Activated naive CD4-positive, alpha-beta T cell treated with anti-CD3 and anti-CD28 coated beads for 36 hours (primary cell): ENCODE results near the gene AHRR. TPM values are rescaled to one million over a fixed set of nuclear protein-coding genes. Genes with fewer than 3 reads are reported as not detected.
"Not testable (repeated sequence)": the region's sequence is repeated elsewhere in the genome, so short reads cannot be mapped to it uniquely, and the experiment has no call there.

ENCODE experiments used
- CTCF ChIA-PET: fragments of 350-600 bp; sonication (Branson Sonifier 250); formaldehyde crosslinking; loops from one replicate; lab custom pipeline; 2021; ENCODE audit warnings: antibody characterized with exemption; lab: Charles Lee
- DNase-seq: peaks from one replicate; pipeline ENCODE4 v3.0.0-alpha.2; 2020
- H3K27ac Mint-ChIP-seq: one replicate; pipeline ENCODE4 v1.8.0; 2021; ENCODE audit warnings: mild to moderate bottlenecking, mixed read lengths
- H3K27me3 Mint-ChIP-seq: one replicate; pipeline ENCODE4 v1.8.0; 2021; ENCODE audit warnings: low read depth, mixed read lengths
- H3K36me3 Mint-ChIP-seq: one replicate; pipeline ENCODE4 v1.8.0; 2021; ENCODE audit warnings: low read depth, mixed read lengths
- H3K4me1 Mint-ChIP-seq: one replicate; pipeline ENCODE4 v1.8.0; 2021; ENCODE audit warnings: low read depth, mixed read lengths
- H3K4me3 Mint-ChIP-seq: one replicate; pipeline ENCODE4 v1.8.0; 2021; ENCODE audit warnings: mild to moderate bottlenecking, moderate library complexity, mixed read lengths
- H3K9me3 Mint-ChIP-seq: one replicate; pipeline ENCODE4 v1.8.0; 2021; ENCODE audit warnings: mixed read lengths
- intact Hi-C: fragments of 100-400 bp; cut with micrococcal nuclease; formaldehyde crosslinking; loops from one replicate; pipeline ENCODE4 v1.15.1; 2023
- total RNA-seq, 2 experiments: library from RNA; stranded (reverse); gene quantifications; one replicate each; pipeline ENCODE4 v1.2.3, GENCODE V29; 2021

The AHRR gene
- total RNA-seq: 1 to 10 TPM; 4.1 to 5.5 TPM

DNA sequence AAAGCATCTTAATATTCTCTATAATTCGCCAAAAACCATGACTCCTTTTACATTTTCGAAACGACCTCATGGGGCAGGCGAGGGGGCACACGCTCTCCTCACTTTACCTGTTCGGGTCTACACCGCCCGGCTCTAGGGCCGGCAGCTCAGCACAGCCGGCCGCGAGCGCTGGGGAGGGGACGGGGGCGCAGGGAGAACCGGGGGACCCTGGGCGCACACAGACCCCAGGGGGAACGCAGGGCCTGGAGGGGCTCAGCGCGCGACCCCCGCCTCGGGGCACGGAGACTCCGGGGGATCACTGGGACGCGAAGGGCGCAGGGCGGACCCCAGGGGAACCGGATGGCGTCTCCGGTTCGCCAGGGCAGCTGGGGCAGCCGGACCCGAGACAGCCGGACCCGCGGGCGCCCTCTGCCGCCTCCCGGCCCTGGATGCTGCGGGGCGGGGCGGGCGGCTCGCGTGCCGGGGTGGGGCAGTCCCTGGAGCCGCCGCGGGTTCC, at the start of gene AHRR:
AHRR (plus strand) TSS at position 485 of the 496 bp plus-strand sequence. CDS start 22,189 bp downstream, outside the sequence.
- no peaks in the 10 kb centered on the region for H3K9me3 Mint-ChIP-seq
- H3K27me3 Mint-ChIP-seq: peaks cover 42% of the 10 kb centered on the region
- CTCF ChIA-PET: interaction anchor here (0.6 to 1.1 kb wide), 4 partner anchors 21 to 77 kb away, joined by 3 to 4 read pairs (median 3); no protein-coding TSS in a partner anchor
- H3K4me3 Mint-ChIP-seq: peak within 1 kb of the TSS; percentile 68
- intact Hi-C loops: loop anchor here (2.0 kb wide), 1 partner anchor 24 kb away; no protein-coding TSS in a partner anchor
- no peaks in the 10 kb centered on the region for H3K36me3 Mint-ChIP-seq
- peaks cover 6% of the 10 kb centered on the region for H3K4me1 Mint-ChIP-seq
- peak; percentile 51 for DNase-seq
- no peak within 1 kb of the TSS for H3K27ac Mint-ChIP-seq

DNA sequence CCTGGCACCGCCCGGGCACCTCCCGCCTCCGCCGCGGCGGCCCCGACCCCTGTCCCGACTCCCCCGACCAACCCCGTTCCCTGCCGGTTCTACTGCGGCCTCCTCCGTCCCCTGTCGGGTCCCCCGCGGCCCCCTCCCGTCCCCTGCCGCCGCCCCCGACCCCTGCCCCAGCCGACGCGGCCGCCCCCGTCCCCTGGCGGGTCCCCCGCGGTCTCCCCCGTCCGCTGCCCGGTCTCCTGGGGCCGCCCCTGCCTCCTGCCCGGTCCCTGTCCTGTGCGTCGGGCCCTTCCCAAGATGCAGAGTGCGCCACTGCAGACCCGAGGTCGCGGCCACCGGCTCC, 49.7 kb upstream of the AHRR start:
- Mint-ChIP-seq H3K4me1 (peaks cover 36% of the 10 kb centered on the region), H3K4me3 (peak overlapping the region; percentile 88), H3K36me3 (peaks cover 23% of the 10 kb centered on the region)
- DNase-seq, H3K9me3 Mint-ChIP-seq, H3K27me3 Mint-ChIP-seq, CTCF ChIA-PET, H3K27ac Mint-ChIP-seq: not testable (repeated sequence)
- intact Hi-C loops: loop anchor here (1.0 to 5.0 kb wide), 5 partner anchors 53 to 1361 kb away; partner anchors contain the start of genes CCDC127, CEP72 and SDHA

DNA sequence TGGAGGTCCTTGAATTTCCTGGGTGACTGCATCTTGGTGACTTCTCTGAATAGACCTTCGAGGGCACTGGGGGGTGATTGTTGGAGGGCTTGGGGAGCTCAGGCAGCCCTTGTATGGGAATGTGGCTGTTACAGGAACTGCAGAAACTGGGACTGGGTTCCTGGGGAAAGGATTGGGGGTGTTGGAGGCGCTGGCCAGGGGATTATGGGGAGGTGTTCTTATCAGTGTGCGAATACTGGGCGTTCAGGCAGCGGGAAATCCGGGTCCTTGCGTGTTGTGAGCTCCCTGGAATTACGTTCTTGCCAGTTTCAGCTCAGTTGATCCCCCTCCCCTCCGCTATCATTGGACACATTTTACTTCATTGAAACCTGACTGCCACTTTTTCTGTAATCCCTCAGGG, 48.4 kb upstream of the AHRR start:
- H3K27me3 Mint-ChIP-seq, DNase-seq, H3K9me3 Mint-ChIP-seq, H3K27ac Mint-ChIP-seq, CTCF ChIA-PET: not testable (repeated sequence)
- intact Hi-C loops: loop anchor here (5.0 kb wide), 2 partner anchors 339 to 1359 kb away; partner anchors contain the start of gene CEP72
- Mint-ChIP-seq H3K36me3 (peaks cover 23% of the 10 kb centered on the region), H3K4me3 (peak overlapping the region; percentile 86), H3K4me1 (peaks cover 36% of the 10 kb centered on the region)

DNA sequence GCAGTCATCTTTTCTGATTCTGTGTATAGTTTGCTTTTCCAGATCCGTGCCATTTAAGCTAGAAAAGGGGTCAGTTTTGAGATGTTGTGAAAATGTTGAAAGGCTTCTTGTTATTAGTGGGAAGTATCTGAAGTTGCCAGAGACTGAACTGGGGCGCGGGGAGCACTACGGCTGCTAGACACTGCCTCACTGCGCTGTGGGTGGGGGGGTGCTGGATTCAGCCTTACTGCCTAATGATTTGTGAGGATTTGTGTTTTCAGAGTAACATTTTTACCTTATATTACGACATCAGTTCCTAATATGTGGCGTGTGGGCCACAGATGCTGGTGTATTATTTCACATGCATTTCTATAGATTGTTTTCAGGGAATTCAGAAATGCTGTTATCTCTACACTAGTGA, 48.0 kb upstream of the AHRR start:
- peaks cover 39% of the 10 kb centered on the region for H3K4me1 Mint-ChIP-seq
- peaks cover 24% of the 10 kb centered on the region for H3K36me3 Mint-ChIP-seq
- H3K9me3 Mint-ChIP-seq, H3K27me3 Mint-ChIP-seq, CTCF ChIA-PET, H3K27ac Mint-ChIP-seq, DNase-seq: not testable (repeated sequence)
- intact Hi-C loops: loop anchor here (5.0 kb wide), 2 partner anchors 339 to 1359 kb away; partner anchors contain the start of gene CEP72
- H3K4me3 Mint-ChIP-seq: peak overlapping the region; percentile 86

DNA sequence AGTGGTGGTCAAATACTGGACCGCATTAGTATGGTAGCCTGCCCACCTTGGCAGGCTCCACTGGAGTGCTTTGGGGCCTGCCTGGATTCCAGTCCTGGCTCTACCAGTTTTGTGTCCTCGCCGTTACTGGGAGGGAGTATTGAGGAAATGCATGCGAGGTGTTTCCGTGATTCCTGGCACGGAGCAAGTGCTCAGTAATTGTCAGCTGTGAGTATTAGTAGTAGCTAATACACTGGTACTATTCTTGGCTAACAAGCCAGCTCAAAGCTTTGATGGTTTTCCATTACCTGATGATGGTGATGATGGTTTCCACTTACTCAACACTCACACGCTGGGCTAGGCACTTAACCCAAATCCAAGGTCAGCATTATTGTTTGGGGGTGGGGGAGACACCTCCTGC, 47.2 kb upstream of the AHRR start:
- H3K27ac Mint-ChIP-seq: not testable (repeated sequence)

DNA sequence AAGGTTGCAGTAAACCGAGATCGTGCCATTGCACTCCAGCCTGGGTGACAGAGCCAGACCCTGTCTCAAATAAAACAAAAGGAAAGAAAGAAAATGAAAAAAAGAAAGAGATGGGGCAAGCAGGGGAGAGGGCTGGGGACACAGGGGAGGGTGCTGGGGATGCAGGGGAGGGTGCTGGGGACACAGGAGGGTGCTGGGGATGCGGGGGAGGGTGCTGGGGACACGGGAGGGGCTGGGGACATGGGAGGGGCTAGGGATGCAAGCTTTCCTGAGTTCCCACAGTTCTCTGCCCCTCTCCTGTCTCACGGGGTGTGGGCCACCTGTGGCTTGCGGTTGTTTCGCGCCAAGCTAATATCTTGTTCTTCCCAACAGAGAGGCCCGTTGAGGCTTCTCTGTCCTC, 42.9 kb upstream of the AHRR start:
- DNase-seq: no peak
- CTCF ChIA-PET: no interaction called here
- intact Hi-C loops: no loop called here
- peaks cover 58% of the 10 kb centered on the region for H3K4me1 Mint-ChIP-seq
- H3K27me3 Mint-ChIP-seq: no peaks in the 10 kb centered on the region
- H3K9me3 Mint-ChIP-seq: no peaks in the 10 kb centered on the region
- peaks cover 26% of the 10 kb centered on the region for H3K36me3 Mint-ChIP-seq
- no peak overlapping the region for H3K4me3 Mint-ChIP-seq
- no peak overlapping the region for H3K27ac Mint-ChIP-seq

More for the DNA sequence above, 47.2 kb upstream of the AHRR start:
- DNase-seq, CTCF ChIA-PET, H3K4me3 Mint-ChIP-seq, H3K9me3 Mint-ChIP-seq, H3K27me3 Mint-ChIP-seq: not testable (repeated sequence)
- intact Hi-C loops: loop anchor here (5.0 kb wide), 2 partner anchors 338 to 1358 kb away; partner anchors contain the start of gene CEP72
- Mint-ChIP-seq H3K4me1 (peaks cover 43% of the 10 kb centered on the region), H3K36me3 (peaks cover 25% of the 10 kb centered on the region)

DNA sequence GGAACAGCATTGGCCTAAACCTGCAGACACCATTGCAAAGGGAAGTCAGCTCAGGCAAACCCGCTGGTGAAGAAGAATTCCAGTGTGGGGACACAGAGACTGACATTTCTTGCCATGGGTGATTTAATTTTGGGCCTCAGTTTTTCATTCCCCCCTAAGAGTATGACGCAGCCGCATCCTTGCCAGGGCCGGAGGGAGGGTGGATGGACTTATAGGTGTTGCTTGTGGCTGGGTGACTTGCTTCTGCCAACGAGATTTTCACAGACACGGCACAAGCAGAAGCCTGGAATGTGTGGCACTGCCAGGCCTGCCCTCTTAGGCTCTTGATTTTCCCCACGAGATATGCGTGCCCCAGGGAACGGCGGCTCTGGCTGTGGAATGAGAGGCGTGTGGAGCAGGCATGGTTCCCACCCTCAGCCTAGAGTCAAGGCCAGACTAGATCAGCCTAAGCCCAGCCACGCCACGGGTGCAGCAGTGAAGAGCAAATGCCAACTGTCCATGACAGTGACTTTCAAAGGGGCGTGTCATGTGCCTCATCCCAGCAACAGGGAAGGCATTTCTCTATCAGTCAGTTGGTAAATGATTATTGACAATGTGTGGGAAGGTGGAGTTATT, 42.4 kb upstream of the AHRR start:
- H3K27ac Mint-ChIP-seq, H3K9me3 Mint-ChIP-seq, H3K27me3 Mint-ChIP-seq, H3K4me3 Mint-ChIP-seq, intact Hi-C loops, CTCF ChIA-PET, DNase-seq: not testable (repeated sequence)
- Mint-ChIP-seq H3K4me1 (peaks cover 57% of the 10 kb centered on the region), H3K36me3 (peaks cover 25% of the 10 kb centered on the region)

DNA sequence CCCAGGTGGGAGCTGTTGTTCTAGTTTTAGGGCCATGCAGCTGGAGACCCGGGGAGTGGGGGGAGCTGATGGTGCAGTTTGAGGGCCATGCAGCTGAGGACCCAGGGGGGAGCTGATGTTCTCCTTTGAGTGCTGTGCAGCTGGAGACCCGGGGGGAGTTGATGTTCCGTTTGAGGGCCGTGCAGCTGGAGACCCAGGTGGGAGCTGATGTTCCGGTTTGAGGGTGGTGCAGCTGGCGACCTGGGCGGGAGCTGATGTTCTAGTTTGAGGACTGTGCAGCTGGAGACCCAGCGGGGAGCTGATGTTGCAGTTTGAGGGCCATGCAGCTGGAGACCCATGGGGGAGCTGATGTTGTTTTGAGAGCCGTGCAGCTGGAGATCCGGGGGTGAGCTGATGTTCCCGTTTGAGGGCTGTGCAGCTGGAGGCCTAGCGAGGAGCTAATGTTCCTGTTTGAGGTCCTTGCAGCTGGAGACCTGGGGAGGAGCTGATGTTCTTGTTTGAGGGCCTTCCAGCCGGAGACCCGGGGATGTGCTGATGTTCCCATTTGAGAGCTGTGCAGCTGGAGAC, 35.4 kb upstream of the AHRR start:
- no peak for DNase-seq
- CTCF ChIA-PET: no interaction called here
- Mint-ChIP-seq H3K36me3 (peaks cover 31% of the 10 kb centered on the region), H3K9me3 (no peaks in the 10 kb centered on the region), H3K4me3 (no peak overlapping the region), H3K4me1 (peaks cover 42% of the 10 kb centered on the region), H3K27ac (no peak overlapping the region), H3K27me3 (no peaks in the 10 kb centered on the region)
- intact Hi-C loops: no loop called here

DNA sequence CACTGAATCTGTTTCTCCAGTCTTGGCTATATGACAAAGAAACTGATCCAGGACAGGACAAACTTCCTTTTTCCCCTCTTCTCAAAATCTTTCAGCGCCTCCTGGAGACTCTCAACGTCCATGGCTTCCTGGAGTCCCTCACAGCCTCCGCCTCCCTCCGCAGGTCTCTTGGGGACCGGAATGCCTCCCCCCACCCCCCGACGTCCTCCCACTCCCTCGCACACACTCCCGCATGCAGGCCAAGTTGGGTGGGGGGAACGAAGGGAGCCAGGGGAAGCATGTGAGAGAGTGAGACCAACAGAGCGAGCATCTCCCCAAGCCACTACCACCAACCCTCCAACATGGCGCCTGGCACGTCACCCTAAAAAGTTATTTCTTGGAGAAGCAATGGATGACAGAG, 31.3 kb upstream of the AHRR start:
- H3K9me3 Mint-ChIP-seq, CTCF ChIA-PET, H3K4me3 Mint-ChIP-seq, H3K27ac Mint-ChIP-seq, H3K27me3 Mint-ChIP-seq, DNase-seq, intact Hi-C loops: not testable (repeated sequence)
- peaks cover 16% of the 10 kb centered on the region for H3K4me1 Mint-ChIP-seq
- H3K36me3 Mint-ChIP-seq: peaks cover 27% of the 10 kb centered on the region

DNA sequence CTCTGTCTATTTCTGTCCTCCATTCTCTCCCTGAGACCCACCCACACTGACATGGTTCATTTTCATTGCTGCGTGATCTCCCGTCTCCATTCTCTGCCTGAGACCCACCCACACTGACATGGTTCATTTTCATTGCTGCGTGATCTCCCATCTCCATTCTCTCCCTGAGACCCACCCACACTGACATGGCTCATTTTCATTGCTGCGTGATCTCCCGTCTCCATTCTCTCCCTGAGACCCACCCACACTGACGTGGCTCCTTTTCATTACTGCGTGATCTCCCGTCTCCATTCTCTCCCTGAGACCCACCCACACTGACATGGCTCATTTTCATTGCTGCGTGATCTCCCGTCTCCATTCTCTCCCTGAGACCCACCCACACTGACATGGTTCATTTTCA, 30.2 kb upstream of the AHRR start:
- Mint-ChIP-seq H3K4me1 (peaks cover 22% of the 10 kb centered on the region), H3K36me3 (peaks cover 22% of the 10 kb centered on the region)
- H3K27ac Mint-ChIP-seq, DNase-seq, CTCF ChIA-PET, H3K9me3 Mint-ChIP-seq, H3K27me3 Mint-ChIP-seq, H3K4me3 Mint-ChIP-seq, intact Hi-C loops: not testable (repeated sequence)

DNA sequence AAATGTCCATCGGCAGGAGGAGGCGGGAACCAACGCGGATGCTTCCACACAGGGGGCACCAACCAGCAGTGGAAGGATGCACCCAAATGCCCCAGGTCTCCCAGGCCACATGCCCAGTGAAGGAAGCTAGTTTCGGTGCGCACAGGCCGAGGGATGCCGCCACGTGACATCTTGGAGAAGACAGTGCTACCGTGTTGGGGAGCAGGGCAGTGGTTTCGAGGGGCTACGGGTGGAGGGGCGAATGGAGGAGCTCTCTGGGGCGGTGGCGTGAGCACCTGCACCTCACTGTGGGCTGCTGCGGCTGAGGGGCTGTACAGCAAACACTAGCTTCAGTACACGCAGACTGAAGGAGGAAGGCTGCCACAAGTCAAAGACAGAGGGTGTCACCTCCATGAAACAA, 26.7 kb upstream of the AHRR start:
- peaks cover 13% of the 10 kb centered on the region for H3K36me3 Mint-ChIP-seq
- DNase-seq, intact Hi-C loops, H3K9me3 Mint-ChIP-seq, H3K4me3 Mint-ChIP-seq, H3K27ac Mint-ChIP-seq, H3K27me3 Mint-ChIP-seq, CTCF ChIA-PET: not testable (repeated sequence)
- H3K4me1 Mint-ChIP-seq: peaks cover 32% of the 10 kb centered on the region

DNA sequence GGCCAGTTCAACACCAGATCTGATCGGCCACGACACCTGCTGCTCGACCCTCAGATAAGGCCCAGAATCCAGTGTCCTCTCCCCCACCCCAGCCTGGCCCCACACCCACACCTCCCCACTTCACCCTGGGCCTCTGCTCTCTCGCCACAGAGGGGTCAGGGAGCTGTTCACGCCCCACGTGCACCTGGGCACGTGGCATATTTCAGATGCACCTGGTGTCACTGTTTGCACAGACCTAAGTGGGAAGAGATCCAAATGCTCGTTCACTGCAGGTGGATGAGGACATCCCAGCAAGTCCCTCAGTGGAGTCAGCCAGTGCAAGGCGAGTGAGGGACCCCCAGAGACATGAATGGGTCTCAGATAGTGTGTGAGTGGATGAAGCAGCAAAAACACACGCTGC, 25.3 kb upstream of the AHRR start:
- intact Hi-C loops, H3K4me3 Mint-ChIP-seq, CTCF ChIA-PET: not testable (repeated sequence)

DNA sequence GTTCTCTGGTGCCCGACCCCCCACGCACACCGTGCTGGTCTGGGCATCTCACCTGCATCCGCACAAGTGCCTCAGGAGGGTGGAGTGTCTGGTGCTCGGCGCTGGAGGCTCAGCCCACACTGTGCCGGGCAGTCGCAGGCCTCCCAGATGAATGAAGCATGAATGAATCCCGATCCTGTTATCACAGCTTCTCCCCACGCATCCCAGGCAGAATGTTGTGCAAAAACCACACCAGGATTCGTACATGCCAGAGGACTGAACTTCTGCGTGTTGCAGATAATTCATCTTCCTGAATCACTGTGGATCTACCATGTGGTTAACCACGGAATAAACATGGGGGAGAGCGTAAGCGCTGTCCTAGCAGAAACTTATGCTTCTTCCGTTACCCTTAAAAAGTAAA, 24.6 kb upstream of the AHRR start:
- DNase-seq: peak; percentile 19
- H3K36me3 Mint-ChIP-seq, CTCF ChIA-PET, H3K9me3 Mint-ChIP-seq, intact Hi-C loops, H3K27ac Mint-ChIP-seq, H3K27me3 Mint-ChIP-seq, H3K4me3 Mint-ChIP-seq: not testable (repeated sequence)
- H3K4me1 Mint-ChIP-seq: peaks cover 42% of the 10 kb centered on the region

More for the DNA sequence above, 25.3 kb upstream of the AHRR start:
- not testable (repeated sequence) for H3K27ac Mint-ChIP-seq, H3K9me3 Mint-ChIP-seq, H3K27me3 Mint-ChIP-seq, DNase-seq
- Mint-ChIP-seq H3K36me3 (peaks cover 11% of the 10 kb centered on the region), H3K4me1 (peaks cover 35% of the 10 kb centered on the region)
